C4-2B (cell line): ENCODE results near the gene PKD2L1.

Experiments
- H3K27ac ChIP-seq: fragments of 450-650 bp; 2 replicates; pipeline ENCODE4 v1.5.1; 2017
- CTCF ChIP-seq: fragments of 450-650 bp; conservative IDR thresholded peaks from 2 replicates; pipeline ENCODE4 v1.5.1; 2017; ENCODE audit warnings: mild to moderate bottlenecking
- ZFX ChIP-seq: fragments of 450-650 bp; IDR thresholded peaks from 2 replicates; pipeline ENCODE4 v1.6.1; 2017

PKD2L1 gene

GRCh38 chr10:100353770-100354485 lies 23.9 kb upstream of the PKD2L1 start:
- H3K27ac ChIP-seq: no peak overlapping the region
- TF ChIP-seq ZFX (no peak), CTCF (no peak)

- peak overlapping the region; percentile 26; the same call in 1 of the 2 replicates for H3K27ac ChIP-seq
- no peak for TF ChIP-seq CTCF
- TF ChIP-seq ZFX: no peak
Measured at GRCh38 chr10:100350914-100351485, 21.0 kb upstream of the PKD2L1 start.

- H3K27ac ChIP-seq: peak overlapping the region; percentile 99
Measured at GRCh38 chr10:100349672-100350071, 19.6 kb upstream of the PKD2L1 start.

GRCh38 chr10:100349087-100349486 lies 19.1 kb upstream of the PKD2L1 start:
- H3K27ac ChIP-seq: peak overlapping the region; percentile 99
- TF ChIP-seq CTCF (no peak), ZFX (no peak)

More at GRCh38 chr10:100349672-100350071, 19.6 kb upstream of the PKD2L1 start:
- TF ChIP-seq CTCF (no peak), ZFX (no peak)

GRCh38 chr10:100348389-100348927 lies 18.4 kb upstream of the PKD2L1 start:
- H3K27ac ChIP-seq: peak overlapping the region; percentile 99

GRCh38 chr10:100347568-100348195 lies 17.7 kb upstream of the PKD2L1 start:
- peak overlapping the region; percentile 99 for H3K27ac ChIP-seq
- no peak for TF ChIP-seq CTCF
- TF ChIP-seq ZFX: no peak

More at GRCh38 chr10:100348389-100348927, 18.4 kb upstream of the PKD2L1 start:
- TF ChIP-seq CTCF (no peak), ZFX (no peak)
